Peyer's patch (tissue), 4 donors: ENCODE measurements around the gene DTX2.
"Not testable (repeated sequence)": the region's sequence is repeated elsewhere in the genome, so short reads cannot be mapped to it uniquely, and the experiment has no call there.

Experiments
- POLR2A ChIP-seq, 2 donors: fragments of 450-650 bp; IDR thresholded peaks; one replicate each; pipeline ENCODE4 v1.5.1; 2017; ENCODE audit warnings: antibody characterized with exemption in 2 of 2, mild to moderate bottlenecking in 2 of 2, moderate library complexity in 2 of 2
- TF ChIP-seq, protein P1 (sequence below), 6 experiments: fragments of 450-650 bp in 4 of 6; fragments of 200-600 bp in 2 of 6; sonication (generic) in 1 of 6; IDR thresholded peaks; one replicate each; pipeline ENCODE4 v1.5.1; 2017 to 2019; ENCODE audit warnings: antibody characterized with exemption in 6 of 6, mild to moderate bottlenecking in 3 of 6, moderate library complexity in 1 of 6

DNA sequence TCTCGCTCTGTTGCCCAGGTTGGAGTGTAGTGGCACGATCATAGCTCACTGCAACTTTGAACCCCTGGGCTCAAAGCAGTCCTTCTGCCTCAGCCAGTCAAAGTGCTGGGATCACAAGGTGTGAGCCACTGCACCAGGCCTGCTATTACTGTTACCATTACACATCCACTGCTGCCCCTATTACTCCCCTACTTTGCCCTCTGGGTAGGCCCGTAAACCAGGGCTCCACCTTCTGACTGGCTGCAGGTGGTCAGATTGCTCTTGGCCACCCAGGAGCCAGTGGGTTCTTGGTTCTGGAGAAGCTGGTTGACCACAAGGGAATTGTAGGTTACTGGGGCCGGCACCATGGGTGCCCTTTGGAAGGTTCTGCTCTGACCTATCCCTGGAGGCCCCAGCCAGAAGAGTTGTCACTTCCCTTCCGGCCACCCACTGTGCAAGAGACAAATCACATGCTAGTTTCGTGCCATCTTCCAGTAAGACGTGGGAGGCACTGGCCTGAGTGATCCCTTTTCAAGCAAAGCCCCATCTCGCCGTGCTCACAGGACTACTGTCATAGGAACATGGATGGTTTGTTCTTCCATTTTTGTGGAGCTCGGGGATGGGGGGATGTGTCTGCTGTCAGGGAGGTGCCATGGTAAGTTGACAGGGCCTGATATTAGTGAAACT lies 10.2 kb downstream of the DTX2 start:
- TF ChIP-seq, protein P1, sequence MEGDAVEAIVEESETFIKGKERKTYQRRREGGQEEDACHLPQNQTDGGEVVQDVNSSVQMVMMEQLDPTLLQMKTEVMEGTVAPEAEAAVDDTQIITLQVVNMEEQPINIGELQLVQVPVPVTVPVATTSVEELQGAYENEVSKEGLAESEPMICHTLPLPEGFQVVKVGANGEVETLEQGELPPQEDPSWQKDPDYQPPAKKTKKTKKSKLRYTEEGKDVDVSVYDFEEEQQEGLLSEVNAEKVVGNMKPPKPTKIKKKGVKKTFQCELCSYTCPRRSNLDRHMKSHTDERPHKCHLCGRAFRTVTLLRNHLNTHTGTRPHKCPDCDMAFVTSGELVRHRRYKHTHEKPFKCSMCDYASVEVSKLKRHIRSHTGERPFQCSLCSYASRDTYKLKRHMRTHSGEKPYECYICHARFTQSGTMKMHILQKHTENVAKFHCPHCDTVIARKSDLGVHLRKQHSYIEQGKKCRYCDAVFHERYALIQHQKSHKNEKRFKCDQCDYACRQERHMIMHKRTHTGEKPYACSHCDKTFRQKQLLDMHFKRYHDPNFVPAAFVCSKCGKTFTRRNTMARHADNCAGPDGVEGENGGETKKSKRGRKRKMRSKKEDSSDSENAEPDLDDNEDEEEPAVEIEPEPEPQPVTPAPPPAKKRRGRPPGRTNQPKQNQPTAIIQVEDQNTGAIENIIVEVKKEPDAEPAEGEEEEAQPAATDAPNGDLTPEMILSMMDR (IDR thresholded peaks at IDR 0.05): not testable (repeated sequence)
- TF ChIP-seq POLR2A (IDR thresholded peaks at IDR 0.05): not testable (repeated sequence)
